Erythroblast (primary cell): Measurements from ENCODE around the gene PTP4A1.

Source experiments
- GATA1 ChIP-seq: IDR thresholded peaks from 2 replicates; pipeline ENCODE4 v1.6.1; 2011; ENCODE audit warnings: low read depth, mild to moderate bottlenecking, control low read depth, low read length, moderate library complexity
- POLR2A ChIP-seq: IDR thresholded peaks from 2 replicates; pipeline ENCODE4 v1.6.1; 2011; ENCODE audit warnings: mild to moderate bottlenecking, low read length

DNA sequence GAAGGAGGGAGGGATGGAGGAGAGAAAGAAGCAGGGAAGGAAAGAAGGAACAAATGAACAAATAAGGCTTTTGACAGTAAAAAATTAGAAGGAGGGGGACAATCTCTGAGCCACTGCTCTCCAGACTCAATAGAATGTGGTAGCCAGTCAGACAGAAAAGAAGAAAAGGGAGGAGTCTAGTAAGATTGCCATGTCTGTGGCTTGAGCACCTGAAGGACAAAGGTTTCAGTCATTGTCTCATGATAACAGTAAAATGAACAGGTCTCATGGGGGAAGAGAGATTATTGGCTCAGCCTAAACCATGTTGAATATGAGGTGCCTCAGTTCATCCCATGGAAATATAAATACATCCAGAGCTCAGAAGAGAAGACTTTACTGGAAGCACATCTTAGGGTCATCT is 14.0 kb upstream of the PTP4A1 start:
- no peak for TF ChIP-seq POLR2A
- TF ChIP-seq GATA1, result no peak
